GM18526 (cell line): ENCODE measurements around the gene LONRF3.

Experiments
- POLR2A ChIP-seq: IDR thresholded peaks from 3 replicates; pipeline ENCODE4 v1.6.1; 2011; ENCODE audit not compliant: insufficient read length; ENCODE audit errors: extremely low read depth

Gene LONRF3

GRCh38 chrX:118974088-118974907 lies at the start of gene LONRF3:
Gene LONRF3, plus strand, starts transcription at chrX:118974618. Its CDS starts 163 bp downstream, at chrX:118974781.
- no peak for TF ChIP-seq POLR2A

GRCh38 chrX:118928151-118928550 lies 46.3 kb upstream of the LONRF3 start:
- TF ChIP-seq POLR2A: no peak

- TF ChIP-seq POLR2A: no peak
Measured at GRCh38 chrX:118935352-118935751, 39.1 kb upstream of the LONRF3 start.

- no peak for TF ChIP-seq POLR2A
Measured at GRCh38 chrX:118941147-118941546, 33.3 kb upstream of the LONRF3 start.

- no peak for TF ChIP-seq POLR2A
Measured at GRCh38 chrX:118943102-118943501, 31.3 kb upstream of the LONRF3 start.

- TF ChIP-seq POLR2A: no peak
Measured at GRCh38 chrX:118945921-118946320, 28.5 kb upstream of the LONRF3 start.

- TF ChIP-seq POLR2A: no peak
Measured at GRCh38 chrX:118948270-118948669, 26.1 kb upstream of the LONRF3 start.

- TF ChIP-seq POLR2A: no peak
Measured at GRCh38 chrX:118961866-118962560, 12.4 kb upstream of the LONRF3 start.

GRCh38 chrX:118963159-118963558 lies 11.3 kb upstream of the LONRF3 start:
- no peak for TF ChIP-seq POLR2A

GRCh38 chrX:118964252-118964651 lies 10.2 kb upstream of the LONRF3 start:
- TF ChIP-seq POLR2A: no peak

- TF ChIP-seq POLR2A: no peak
Measured at GRCh38 chrX:118965395-118965794, 9.0 kb upstream of the LONRF3 start.

- no peak for TF ChIP-seq POLR2A
Measured at GRCh38 chrX:118968031-118968430, 6.4 kb upstream of the LONRF3 start.

GRCh38 chrX:118971552-118971951 lies 2.9 kb upstream of the LONRF3 start:
- no peak for TF ChIP-seq POLR2A

GRCh38 chrX:118973389-118974087 lies 880 bp upstream of the LONRF3 start:
- TF ChIP-seq POLR2A: no peak

- no peak for TF ChIP-seq POLR2A
Measured at GRCh38 chrX:118974908-118975671, 672 bp downstream of the LONRF3 start.
